Activated CD8-positive, alpha-beta T cell treated with anti-CD3 and anti-CD28 coated beads for 36 hours (primary cell): ENCODE data around the gene GMEB1. TPM values are rescaled to one million over a fixed set of nuclear protein-coding genes. Genes with fewer than 3 reads are reported as not detected.
"Not testable (repeated sequence)": the region's sequence is repeated elsewhere in the genome, so short reads cannot be mapped to it uniquely, and the experiment has no call there.

ENCODE experiments used
- ATAC-seq: fragments of 200-7000 bp; cut with Tn5 transposase; one replicate; pipeline ENCODE4 v1.10.0; 2021; ENCODE audit warnings: mild to moderate bottlenecking, moderate library complexity
- CTCF ChIA-PET: fragments of 350-600 bp; sonication (Branson Sonifier 250); formaldehyde crosslinking; loops from one replicate; lab custom pipeline; 2021; ENCODE audit warnings: antibody characterized with exemption; lab: Charles Lee
- POLR2A ChIA-PET: fragments of 350-600 bp; sonication (Branson Sonifier 250); formaldehyde crosslinking; loops from one replicate; lab custom pipeline; 2021; ENCODE audit warnings: antibody characterized with exemption; lab: Charles Lee
- DNase-seq: peaks from one replicate; pipeline ENCODE4 v3.0.0-alpha.2; 2020
- H3K27ac Mint-ChIP-seq: one replicate; pipeline ENCODE4 v1.8.0; 2021; ENCODE audit warnings: mild to moderate bottlenecking, mixed read lengths
- H3K27me3 Mint-ChIP-seq: one replicate; pipeline ENCODE4 v1.8.0; 2021; ENCODE audit warnings: mixed read lengths
- H3K36me3 Mint-ChIP-seq: one replicate; pipeline ENCODE4 v1.8.0; 2021; ENCODE audit warnings: low read depth, mixed read lengths
- H3K4me1 Mint-ChIP-seq: one replicate; pipeline ENCODE4 v1.8.0; 2021; ENCODE audit warnings: low read depth, mixed read lengths
- H3K4me3 Mint-ChIP-seq: one replicate; pipeline ENCODE4 v1.8.0; 2021; ENCODE audit warnings: mild to moderate bottlenecking, moderate library complexity, mixed read lengths
- H3K9me3 Mint-ChIP-seq: one replicate; pipeline ENCODE4 v1.8.0; 2021; ENCODE audit warnings: mixed read lengths
- intact Hi-C: fragments of 100-400 bp; cut with micrococcal nuclease; formaldehyde crosslinking; loops from one replicate; pipeline ENCODE4 v1.10.0; 2022
- total RNA-seq, 2 experiments: library from RNA; stranded (reverse); gene quantifications; one replicate each; pipeline ENCODE4 v1.2.3, GENCODE V29; 2021
- TF ChIP-seq, protein P1 (sequence below): fragments of 200-600 bp; IDR thresholded peaks from one replicate; pipeline ENCODE4 v1.8.0; 2022; ENCODE audit warnings: antibody characterized with exemption, mild to moderate bottlenecking

GMEB1 gene
- total RNA-seq, 2 experiments from 2014 or later, result 22.0 to 23.3 TPM

DNA sequence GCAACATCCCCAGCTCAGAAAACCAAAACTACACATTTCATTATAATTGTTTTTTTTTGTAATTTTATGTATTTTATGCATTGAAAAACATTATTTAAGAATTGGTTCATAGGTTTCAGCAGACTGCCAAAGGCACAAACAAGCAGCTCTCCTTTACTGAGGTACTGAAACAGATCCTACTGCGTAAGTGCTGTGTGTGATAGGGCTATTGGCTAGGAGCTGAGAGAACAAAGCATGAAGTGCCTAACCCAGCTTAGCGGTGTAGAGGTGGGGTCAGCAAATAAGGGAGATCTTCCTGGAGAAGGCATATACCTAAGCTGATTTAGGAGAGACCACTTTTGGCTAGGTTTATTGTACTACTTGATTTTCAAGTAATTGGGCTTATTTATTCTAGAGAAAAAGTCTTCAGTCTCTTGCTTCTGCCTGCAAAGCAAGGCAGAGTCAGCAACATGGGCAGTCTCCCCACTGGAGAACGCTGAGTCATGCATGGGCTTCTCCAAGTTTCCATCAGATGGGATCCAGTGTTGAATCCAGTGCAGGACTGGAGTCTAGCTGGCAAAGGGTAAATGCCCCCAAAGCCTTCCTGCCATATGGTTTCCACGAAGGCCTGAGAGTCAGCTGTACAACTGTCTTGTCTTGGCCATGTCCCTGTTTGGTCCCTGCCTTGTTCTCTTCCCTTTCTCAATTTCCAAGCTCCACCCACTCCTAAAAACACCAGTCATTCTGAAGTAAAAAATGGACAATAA lies 50.2 kb downstream of the GMEB1 start:
- ChIA-PET CTCF (interaction anchor here (1.1 to 1.2 kb wide), 2 partner anchors 12 to 38 kb away, joined by 3 read pairs; no protein-coding TSS in a partner anchor), POLR2A (interaction anchor here (0.8 to 6.0 kb wide), 2 partner anchors 18 to 137 kb away, joined by 5 to 20 read pairs; partner anchors contain the start of gene YTHDF2)
- ATAC-seq (no peak), DNase-seq (no peak)
- Mint-ChIP-seq H3K36me3 (peaks cover 12% of the 10 kb centered on the region), H3K27ac (peak overlapping the region; percentile 17), H3K9me3 (no peaks in the 10 kb centered on the region), H3K4me1 (no peaks in the 10 kb centered on the region), H3K27me3 (no peaks in the 10 kb centered on the region), H3K4me3 (no peak overlapping the region)
- TF ChIP-seq, protein P1, sequence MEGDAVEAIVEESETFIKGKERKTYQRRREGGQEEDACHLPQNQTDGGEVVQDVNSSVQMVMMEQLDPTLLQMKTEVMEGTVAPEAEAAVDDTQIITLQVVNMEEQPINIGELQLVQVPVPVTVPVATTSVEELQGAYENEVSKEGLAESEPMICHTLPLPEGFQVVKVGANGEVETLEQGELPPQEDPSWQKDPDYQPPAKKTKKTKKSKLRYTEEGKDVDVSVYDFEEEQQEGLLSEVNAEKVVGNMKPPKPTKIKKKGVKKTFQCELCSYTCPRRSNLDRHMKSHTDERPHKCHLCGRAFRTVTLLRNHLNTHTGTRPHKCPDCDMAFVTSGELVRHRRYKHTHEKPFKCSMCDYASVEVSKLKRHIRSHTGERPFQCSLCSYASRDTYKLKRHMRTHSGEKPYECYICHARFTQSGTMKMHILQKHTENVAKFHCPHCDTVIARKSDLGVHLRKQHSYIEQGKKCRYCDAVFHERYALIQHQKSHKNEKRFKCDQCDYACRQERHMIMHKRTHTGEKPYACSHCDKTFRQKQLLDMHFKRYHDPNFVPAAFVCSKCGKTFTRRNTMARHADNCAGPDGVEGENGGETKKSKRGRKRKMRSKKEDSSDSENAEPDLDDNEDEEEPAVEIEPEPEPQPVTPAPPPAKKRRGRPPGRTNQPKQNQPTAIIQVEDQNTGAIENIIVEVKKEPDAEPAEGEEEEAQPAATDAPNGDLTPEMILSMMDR, result no peak
- intact Hi-C loops, result no loop called here

DNA sequence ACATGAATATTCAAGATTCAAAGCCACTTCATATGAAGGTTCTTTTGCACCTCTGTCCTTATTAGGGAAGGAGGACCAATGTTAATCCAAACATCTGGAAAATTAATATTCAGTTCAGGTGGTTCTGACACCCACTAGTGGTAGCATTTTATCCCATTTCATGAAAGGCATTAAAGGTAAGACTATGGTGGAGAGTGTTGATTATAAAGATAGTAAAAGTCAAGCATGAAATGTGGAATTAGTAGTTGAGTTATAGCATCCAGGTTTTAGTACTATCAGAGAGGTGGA lies 50.7 kb downstream of the GMEB1 start:
- H3K36me3 Mint-ChIP-seq, result peaks cover 6% of the 10 kb centered on the region
- DNase-seq (no peak), ATAC-seq (no peak)
- ChIA-PET CTCF (interaction anchor here (1.1 kb wide), 1 partner anchor 12 kb away, joined by 3 read pairs; no protein-coding TSS in a partner anchor), POLR2A (interaction anchor here (0.8 kb wide), 1 partner anchor 138 kb away, joined by 5 read pairs; no protein-coding TSS in a partner anchor)
- no peaks in the 10 kb centered on the region for H3K27me3 Mint-ChIP-seq
- H3K4me1 Mint-ChIP-seq, result no peaks in the 10 kb centered on the region
- no peaks in the 10 kb centered on the region for H3K9me3 Mint-ChIP-seq
- H3K4me3 Mint-ChIP-seq, result no peak overlapping the region
- TF ChIP-seq, protein P1, result no peak
- intact Hi-C loops, result no loop called here
- H3K27ac Mint-ChIP-seq, result peak overlapping the region; percentile 17

DNA sequence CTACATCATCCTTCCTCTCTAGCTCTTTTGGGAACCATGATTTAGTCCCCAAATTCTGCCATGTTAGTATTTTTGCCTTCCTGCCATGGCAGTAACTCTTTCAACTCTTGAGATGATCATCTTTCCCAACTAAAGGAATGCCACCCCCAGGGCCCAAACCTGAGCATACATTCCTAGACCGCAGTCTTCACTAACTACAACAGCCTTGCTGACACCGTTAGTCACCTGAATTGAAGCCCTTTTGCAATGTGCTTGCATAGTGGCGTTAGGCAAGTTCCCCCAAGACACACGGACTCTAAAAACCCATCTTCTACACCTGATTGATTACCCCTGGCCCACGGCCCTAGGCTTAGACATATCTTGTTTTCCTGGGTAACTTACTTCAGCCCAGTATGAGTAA lies 51.8 kb downstream of the GMEB1 start:
- Mint-ChIP-seq H3K9me3 (no peaks in the 10 kb centered on the region), H3K4me1 (no peaks in the 10 kb centered on the region), H3K36me3 (no peaks in the 10 kb centered on the region), H3K4me3 (no peak overlapping the region), H3K27ac (no peak overlapping the region), H3K27me3 (no peaks in the 10 kb centered on the region)
- intact Hi-C loops, result no loop called here
- DNase-seq (no peak), ATAC-seq (no peak)
- POLR2A ChIA-PET, result interaction anchor here (0.6 to 0.7 kb wide), 2 partner anchors 95 to 318 kb away, joined by 3 to 4 read pairs; no protein-coding TSS in a partner anchor
- TF ChIP-seq, protein P1, result no peak
- CTCF ChIA-PET, result no interaction called here

DNA sequence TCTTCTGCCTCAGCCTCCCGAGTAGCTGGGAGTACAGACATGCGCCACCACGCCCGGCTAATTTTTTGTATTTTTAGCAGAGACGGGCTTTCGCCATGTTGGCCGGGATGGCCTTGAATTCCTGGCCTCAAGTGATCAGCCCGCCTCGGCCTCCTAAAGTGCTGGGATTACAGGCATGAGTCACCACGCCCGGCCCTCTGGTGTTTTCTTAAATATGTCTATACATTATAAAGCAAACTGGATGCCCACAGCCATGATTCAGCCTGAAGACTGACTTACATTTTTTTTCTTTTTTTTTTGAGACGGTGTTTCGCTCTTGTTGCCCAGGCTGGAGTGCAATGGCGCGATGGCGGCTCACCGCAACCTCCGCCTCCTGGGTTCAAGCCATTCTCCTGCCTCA lies 53.3 kb downstream of the GMEB1 start:
- CTCF ChIA-PET, result interaction anchor here (0.6 to 3.6 kb wide), 2 partner anchors 13 to 36 kb away, joined by 3 to 26 read pairs; partner anchors contain the start of gene YTHDF2
- H3K27ac Mint-ChIP-seq, result not testable (repeated sequence)

DNA sequence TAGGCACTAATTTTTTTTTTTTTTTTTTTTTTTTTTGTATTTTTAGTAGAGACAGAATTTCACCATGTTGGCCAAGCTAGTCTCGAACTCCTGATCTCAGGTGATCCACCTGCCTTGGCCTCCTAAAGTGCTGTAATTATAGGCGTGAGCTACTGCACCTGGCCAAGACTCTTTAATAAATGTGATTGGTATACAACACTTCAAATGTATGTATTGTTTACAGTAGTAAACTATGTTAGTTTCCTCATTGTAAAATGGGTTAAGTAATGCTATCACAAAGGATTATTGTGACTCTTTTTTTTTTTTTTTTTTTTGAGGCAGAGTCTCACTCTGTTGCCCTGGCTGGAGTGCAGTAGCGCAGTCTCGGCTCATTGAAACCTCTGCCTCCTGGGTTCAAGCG lies 56.8 kb downstream of the GMEB1 start:
- H3K36me3 Mint-ChIP-seq, H3K27ac Mint-ChIP-seq, H3K4me3 Mint-ChIP-seq, ATAC-seq, intact Hi-C loops, H3K4me1 Mint-ChIP-seq, H3K27me3 Mint-ChIP-seq, H3K9me3 Mint-ChIP-seq, DNase-seq: not testable (repeated sequence)
- ChIA-PET CTCF (interaction anchor here (3.6 kb wide), 1 partner anchor 10 kb away, joined by 26 read pairs; the partner anchor contains the start of gene YTHDF2), POLR2A (interaction anchor here (0.8 to 2.4 kb wide), 3 partner anchors 11 to 77 kb away, joined by 3 to 9 read pairs (median 3); partner anchors contain the start of genes RNU11 and YTHDF2)

More for the DNA sequence above, 53.3 kb downstream of the GMEB1 start:
- DNase-seq, H3K4me3 Mint-ChIP-seq, H3K36me3 Mint-ChIP-seq, intact Hi-C loops, H3K27me3 Mint-ChIP-seq, H3K4me1 Mint-ChIP-seq, ATAC-seq, H3K9me3 Mint-ChIP-seq: not testable (repeated sequence)
- POLR2A ChIA-PET, result interaction anchor here (1.3 kb wide), 1 partner anchor 74 kb away, joined by 7 read pairs; the partner anchor contains the start of gene RNU11
